PC-9 (cell line): ENCODE measurements around the gene BCKDHB.
"Not testable (repeated sequence)": the region's sequence is repeated elsewhere in the genome, so short reads cannot be mapped to it uniquely, and the experiment has no call there.

Experiments
- CTCF ChIP-seq: fragments of 200-600 bp; sonication (generic); conservative IDR thresholded peaks from 2 replicates; pipeline ENCODE4 v1.6.1; 2017; ENCODE audit warnings: mixed run types, antibody characterized with exemption, mild to moderate bottlenecking, moderate library complexity
- EZH2 ChIP-seq: fragments of 200-600 bp; sonication (generic); IDR thresholded peaks from 2 replicates; pipeline ENCODE4 v1.8.0; 2017; ENCODE audit warnings: antibody characterized with exemption, low read depth

- TF ChIP-seq CTCF, EZH2: not testable (repeated sequence)
These were observed 188.1 kb downstream of the BCKDHB start for GRCh38 chr6:80294531-80294930.
